GM18909 (cell line): ENCODE measurements around the gene CDH8.

Source experiments
- ATAC-seq: cut with Tn5 transposase; IDR thresholded peaks from one replicate; pipeline ENCODE4 v1.9.1; 2021; ENCODE audit warnings: mild to moderate bottlenecking; ENCODE audit not compliant: unreplicated experiment, poor library complexity

The CDH8 gene

GRCh38 chr16:61879306-61879705 lies 156.9 kb downstream of the CDH8 start:
- ATAC-seq = no peak

GRCh38 chr16:61877436-61877835 lies 158.8 kb downstream of the CDH8 start:
- ATAC-seq = no peak

GRCh38 chr16:61872778-61873119 lies 163.5 kb downstream of the CDH8 start:
- no peak for ATAC-seq

GRCh38 chr16:61871837-61872777 lies 164.1 kb downstream of the CDH8 start:
- ATAC-seq = no peak

GRCh38 chr16:61862221-61863155 lies 173.8 kb downstream of the CDH8 start:
- no peak for ATAC-seq

GRCh38 chr16:61858988-61859387 lies 177.2 kb downstream of the CDH8 start:
- ATAC-seq = no peak

GRCh38 chr16:61842666-61843065 lies 193.6 kb downstream of the CDH8 start:
- no peak for ATAC-seq

GRCh38 chr16:61836804-61837393 lies 199.3 kb downstream of the CDH8 start:
- ATAC-seq = no peak

GRCh38 chr16:61834082-61834481 lies 202.2 kb downstream of the CDH8 start:
- no peak for ATAC-seq

- ATAC-seq = no peak
These were observed 204.8 kb downstream of the CDH8 start for GRCh38 chr16:61831351-61831917.

- ATAC-seq = no peak
These were observed 206.6 kb downstream of the CDH8 start for GRCh38 chr16:61829631-61830030.

GRCh38 chr16:61823326-61823725 lies 212.9 kb downstream of the CDH8 start:
- no peak for ATAC-seq

GRCh38 chr16:61820820-61821219 lies 215.4 kb downstream of the CDH8 start:
- ATAC-seq = no peak

- no peak for ATAC-seq
These were observed 215.8 kb downstream of the CDH8 start for GRCh38 chr16:61820398-61820797.

- ATAC-seq = no peak
These were observed 217.4 kb downstream of the CDH8 start for GRCh38 chr16:61818850-61819249.

- no peak for ATAC-seq
These were observed 218.5 kb downstream of the CDH8 start for GRCh38 chr16:61817583-61818278.

GRCh38 chr16:61814726-61815347 lies 221.4 kb downstream of the CDH8 start:
- ATAC-seq = no peak

- no peak for ATAC-seq
These were observed 222.9 kb downstream of the CDH8 start for GRCh38 chr16:61813339-61813738.

- no peak for ATAC-seq
These were observed 224.0 kb downstream of the CDH8 start for GRCh38 chr16:61812251-61812650.
